Measurements from ENCODE around the gene CD68.

Gene CD68

DNA sequence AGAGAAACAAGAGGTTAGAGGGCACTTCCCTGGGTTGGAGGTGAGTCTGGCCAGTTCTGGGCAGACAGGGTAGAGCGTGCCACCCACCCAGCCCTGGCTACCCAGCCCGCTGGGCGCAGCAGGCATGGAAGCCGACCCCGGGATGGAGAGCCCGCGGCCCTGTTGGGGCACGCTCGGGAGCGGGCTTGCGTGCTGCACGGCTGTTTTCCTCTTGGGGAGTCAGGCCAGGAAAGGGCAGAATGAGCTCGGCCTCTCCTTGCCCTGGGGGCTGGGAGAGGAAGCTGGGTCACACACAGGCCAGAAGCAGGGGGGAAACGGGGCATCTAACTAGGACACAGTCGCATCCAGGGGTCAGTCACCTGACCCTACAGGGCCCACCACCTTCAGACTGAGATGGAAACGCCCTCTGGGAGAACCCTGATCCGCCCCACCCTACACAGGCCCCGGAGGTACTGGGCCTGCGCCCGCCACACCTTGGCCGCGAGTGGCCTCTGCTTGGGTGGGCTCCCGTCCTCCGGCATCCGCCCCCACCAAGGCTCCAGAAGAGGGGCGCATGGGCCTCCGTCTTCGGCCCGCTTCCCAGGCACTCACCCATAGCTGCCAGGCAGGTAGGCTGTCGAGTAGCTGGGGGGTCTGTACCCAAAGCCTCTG lies 9.2 kb downstream of the CD68 start:
- H3K9me3 ChIP-seq (replicated peaks; ENCODE audit: insufficient read depth, low read length), result no peaks in the 10 kb centered on the region
- no peak overlapping the region for H3K9ac ChIP-seq (ENCODE audit: low read length)
- no peak overlapping the region for H3K4me2 ChIP-seq (ENCODE audit: low read depth, low read length)
- H3F3A ChIP-seq (ENCODE audit: insufficient read depth, low read length), result peaks cover 12% of the 10 kb centered on the region; the same call in 1 of the 2 replicates
- H3K36me3 ChIP-seq (replicated peaks; ENCODE audit: insufficient read depth, low read length), result no peaks in the 10 kb centered on the region
- TF ChIP-seq EZH2phosphoT487 (IDR thresholded peaks at IDR 0.05; ENCODE audit: low read length) (no peak), EZH2 (optimal IDR thresholded peaks at IDR 0.05; ENCODE audit: low read depth, low read length) (no peak)
- TF ChIP-seq, protein P1, sequence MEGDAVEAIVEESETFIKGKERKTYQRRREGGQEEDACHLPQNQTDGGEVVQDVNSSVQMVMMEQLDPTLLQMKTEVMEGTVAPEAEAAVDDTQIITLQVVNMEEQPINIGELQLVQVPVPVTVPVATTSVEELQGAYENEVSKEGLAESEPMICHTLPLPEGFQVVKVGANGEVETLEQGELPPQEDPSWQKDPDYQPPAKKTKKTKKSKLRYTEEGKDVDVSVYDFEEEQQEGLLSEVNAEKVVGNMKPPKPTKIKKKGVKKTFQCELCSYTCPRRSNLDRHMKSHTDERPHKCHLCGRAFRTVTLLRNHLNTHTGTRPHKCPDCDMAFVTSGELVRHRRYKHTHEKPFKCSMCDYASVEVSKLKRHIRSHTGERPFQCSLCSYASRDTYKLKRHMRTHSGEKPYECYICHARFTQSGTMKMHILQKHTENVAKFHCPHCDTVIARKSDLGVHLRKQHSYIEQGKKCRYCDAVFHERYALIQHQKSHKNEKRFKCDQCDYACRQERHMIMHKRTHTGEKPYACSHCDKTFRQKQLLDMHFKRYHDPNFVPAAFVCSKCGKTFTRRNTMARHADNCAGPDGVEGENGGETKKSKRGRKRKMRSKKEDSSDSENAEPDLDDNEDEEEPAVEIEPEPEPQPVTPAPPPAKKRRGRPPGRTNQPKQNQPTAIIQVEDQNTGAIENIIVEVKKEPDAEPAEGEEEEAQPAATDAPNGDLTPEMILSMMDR (IDR thresholded peaks at IDR 0.05; ENCODE audit: low read length), result no peak
- DNase-seq, result no peak
- peaks cover 26% of the 10 kb centered on the region for H3K79me2 ChIP-seq (ENCODE audit: low read length)
- no peak overlapping the region for H3K4me3 ChIP-seq (ENCODE audit: low read length)
- H4K20me1 ChIP-seq (ENCODE audit: insufficient read depth, low read length), result no peaks in the 10 kb centered on the region
- H3K4me1 ChIP-seq (ENCODE audit: low read length), result 0 out of 2 replicates have a peak, but pooled peaks cover 2% of the 10 kb centered on the region
- H3K27me3 ChIP-seq (replicated peaks; ENCODE audit: insufficient read depth, low read length), result no peaks in the 10 kb centered on the region
- H2AFZ ChIP-seq (ENCODE audit: low read length), result no peak overlapping the region
- H3K27ac ChIP-seq (ENCODE audit: low read length), result no peak overlapping the region
- H3K9me2 ChIP-seq (replicated peaks; ENCODE audit: insufficient read depth, low read length), result no peaks in the 10 kb centered on the region

DNA sequence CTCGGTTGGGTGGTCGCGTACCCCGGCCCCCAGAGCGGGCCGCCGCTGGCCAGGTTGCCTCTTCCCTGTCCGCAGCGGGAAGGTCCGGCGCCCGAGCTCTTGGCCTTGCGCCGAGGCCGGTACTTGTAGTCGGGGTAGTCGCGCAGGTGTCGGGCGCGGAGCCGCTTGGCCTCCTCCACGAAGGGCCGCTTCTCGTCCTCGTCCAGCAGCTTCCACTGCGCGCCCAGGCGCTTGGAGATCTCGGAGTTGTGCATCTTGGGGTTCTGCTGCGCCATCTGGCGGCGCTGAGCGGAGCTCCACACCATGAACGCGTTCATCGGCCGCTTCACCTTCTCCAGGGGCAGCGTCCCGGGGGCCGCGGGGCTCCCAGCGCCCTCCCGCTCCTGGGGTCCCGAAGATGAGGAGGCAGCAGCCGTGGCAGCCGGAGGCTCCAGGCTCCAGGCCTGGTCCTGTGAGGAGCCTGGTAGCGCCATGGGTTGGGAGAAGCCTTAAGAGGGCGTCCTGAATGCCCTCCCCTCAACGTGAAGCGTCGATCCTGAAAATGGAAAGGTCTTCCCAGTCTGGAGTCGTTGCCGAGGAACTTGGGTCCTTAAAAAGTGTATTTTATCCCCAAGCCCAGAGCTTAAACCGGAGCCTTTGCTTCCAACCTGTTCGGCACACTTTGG lies 9.9 kb downstream of the CD68 start:
- Histone ChIP-seq H3K9me3 (replicated peaks; ENCODE audit: insufficient read depth, low read length) (no peaks in the 10 kb centered on the region), H3K4me1 (ENCODE audit: low read length) (0 out of 2 replicates have a peak, but pooled peaks cover 2% of the 10 kb centered on the region), H3K4me3 (ENCODE audit: low read length) (no peak overlapping the region), H3F3A (ENCODE audit: insufficient read depth, low read length) (peaks cover 9% of the 10 kb centered on the region; the same call in 1 of the 2 replicates), H3K36me3 (replicated peaks; ENCODE audit: insufficient read depth, low read length) (no peaks in the 10 kb centered on the region), H3K4me2 (ENCODE audit: low read depth, low read length) (no peak overlapping the region), H3K27ac (ENCODE audit: low read length) (no peak overlapping the region), H4K20me1 (ENCODE audit: insufficient read depth, low read length) (no peaks in the 10 kb centered on the region), H3K79me2 (ENCODE audit: low read length) (peaks cover 23% of the 10 kb centered on the region), H3K9me2 (replicated peaks; ENCODE audit: insufficient read depth, low read length) (no peaks in the 10 kb centered on the region), H3K9ac (ENCODE audit: low read length) (no peak overlapping the region), H3K27me3 (replicated peaks; ENCODE audit: insufficient read depth, low read length) (no peaks in the 10 kb centered on the region), H2AFZ (ENCODE audit: low read length) (no peak overlapping the region)
- no peak for DNase-seq
- TF ChIP-seq EZH2 (optimal IDR thresholded peaks at IDR 0.05; ENCODE audit: low read depth, low read length) (no peak), EZH2phosphoT487 (IDR thresholded peaks at IDR 0.05; ENCODE audit: low read length) (no peak)
- TF ChIP-seq, protein P1 (IDR thresholded peaks at IDR 0.05; ENCODE audit: low read length), result no peak; the same call in 1 of the 2 replicates

DNA sequence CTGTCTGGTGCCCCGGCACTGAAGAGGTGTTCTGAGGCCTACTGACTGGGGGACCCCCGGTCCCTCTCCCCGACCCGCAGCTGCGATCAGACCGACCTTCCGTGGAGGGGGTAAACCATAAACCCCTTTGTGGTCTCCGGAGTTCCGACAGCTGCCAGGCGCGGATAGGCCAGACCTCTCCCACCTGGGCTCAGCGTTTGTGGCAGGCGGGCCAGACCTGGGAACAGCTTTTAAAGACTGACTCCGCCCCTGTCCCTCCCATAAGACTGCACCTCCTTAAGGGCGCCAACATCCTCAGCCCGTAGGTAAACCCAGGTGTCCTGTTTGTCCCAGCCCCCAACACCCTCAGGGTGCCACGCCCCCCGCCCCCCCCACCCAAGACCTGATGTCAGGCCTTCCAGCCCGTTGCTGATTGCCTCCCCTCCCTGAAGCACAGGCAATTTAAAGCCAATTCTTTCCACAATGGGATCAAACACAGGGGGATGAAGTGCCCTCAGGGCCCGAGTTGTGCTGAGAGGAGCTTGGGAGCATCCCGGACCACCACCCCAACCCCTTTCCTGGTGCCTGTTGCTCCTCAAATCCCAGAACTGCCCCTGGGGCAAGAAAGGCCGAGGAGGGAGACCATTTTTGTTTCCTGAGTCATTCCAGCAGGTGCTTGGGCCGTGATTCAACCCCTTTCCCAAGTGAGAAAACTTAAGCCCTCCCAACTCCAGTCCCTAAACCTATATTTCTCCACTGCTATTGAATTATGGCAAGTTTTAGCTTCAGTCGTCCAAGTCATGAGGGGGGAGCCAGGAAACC lies 10.7 kb downstream of the CD68 start, which contains the start of gene SOX15:
Gene SOX15 (minus strand): TSS at position 204 of the 801 bp plus-strand sequence. CDS start 418 bp downstream, outside the sequence.
- Histone ChIP-seq H3K4me2 (ENCODE audit: low read depth, low read length) (no peak within 1 kb of the TSS), H4K20me1 (ENCODE audit: insufficient read depth, low read length) (no peaks in the 10 kb centered on the region), H3K27me3 (replicated peaks; ENCODE audit: insufficient read depth, low read length) (no peaks in the 10 kb centered on the region), H3K27ac (ENCODE audit: low read length) (no peak within 1 kb of the TSS), H3K9me2 (replicated peaks; ENCODE audit: insufficient read depth, low read length) (no peaks in the 10 kb centered on the region), H3K4me3 (ENCODE audit: low read length) (no peak within 1 kb of the TSS), H2AFZ (ENCODE audit: low read length) (no peak within 1 kb of the TSS), H3K9me3 (replicated peaks; ENCODE audit: insufficient read depth, low read length) (no peaks in the 10 kb centered on the region), H3K36me3 (replicated peaks; ENCODE audit: insufficient read depth, low read length) (no peaks in the 10 kb centered on the region), H3K9ac (ENCODE audit: low read length) (no peak within 1 kb of the TSS), H3K4me1 (ENCODE audit: low read length) (no peaks in the 10 kb centered on the region), H3K79me2 (ENCODE audit: low read length) (peaks cover 15% of the 10 kb centered on the region), H3F3A (ENCODE audit: insufficient read depth, low read length) (0 out of 2 replicates have a peak, but pooled peaks cover 8% of the 10 kb centered on the region)
- TF ChIP-seq EZH2phosphoT487 (IDR thresholded peaks at IDR 0.05; ENCODE audit: low read length) (no peak), EZH2 (optimal IDR thresholded peaks at IDR 0.05; ENCODE audit: low read depth, low read length) (no peak)
- TF ChIP-seq, protein P1 (IDR thresholded peaks at IDR 0.05; ENCODE audit: low read length), result no peak
- DNase-seq, result no peak
